ENCODE measurements around the gene RNASEL. TPM values are rescaled to one million over a fixed set of nuclear protein-coding genes. Genes with fewer than 3 reads are reported as not detected.

The RNASEL gene
- total and polyA plus RNA-seq, 9 of the 15 experiments (the other 6 are each of a cell fraction or from before 2014, with no cell fraction given) = 4.3 to 11.1 (median 7.2) TPM

DNA sequence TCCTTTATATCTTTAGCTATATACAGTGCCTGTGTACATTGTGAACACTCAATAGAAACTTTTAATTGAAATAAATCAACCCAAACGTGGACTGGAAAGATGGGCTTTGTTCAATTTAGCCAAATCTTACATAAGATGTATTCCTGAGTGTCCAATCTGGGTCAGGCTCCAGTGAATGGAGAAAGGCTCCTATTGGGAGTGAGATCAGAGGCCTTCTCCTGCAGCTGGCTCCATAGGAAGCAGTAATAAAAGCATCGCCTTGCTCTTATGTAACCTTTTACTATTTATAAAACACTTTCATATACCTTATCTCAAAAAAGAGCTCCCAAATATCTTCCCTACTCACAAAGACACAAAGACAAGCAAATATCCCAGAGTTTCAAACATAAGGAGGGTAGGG, 40.0 kb upstream of the RNASEL start:
- H3K27me3 ChIP-seq (ENCODE audit: control insufficient read depth in 2 of 2, insufficient read depth in 2 of 2, low read length in 2 of 2) = peaks cover 11 to 29% of the 10 kb centered on the region in 2 experiments
- no peaks in the 10 kb centered on the region for H3K9me1 ChIP-seq (ENCODE audit: control insufficient read depth, insufficient read depth, low read length)
- H3K27ac ChIP-seq (ENCODE audit: extremely low read depth, low read depth, low read length) = no peak overlapping the region
- no peaks in the 10 kb centered on the region for H3K79me2 ChIP-seq (ENCODE audit: control insufficient read depth, insufficient read depth, low read length)
- DNase-seq (ENCODE audit: extremely low read depth in 1 of 4, low spot score in 3 of 4) (no peak), ATAC-seq (no peak), FAIRE-seq (no peak)
- no peak overlapping the region for H3K4me2 ChIP-seq (ENCODE audit: insufficient read depth, low read length)
- BruUV-seq (replicated peaks) = no TSS peak
- no peaks in the 10 kb centered on the region for H3K9me3 ChIP-seq (replicated peaks; ENCODE audit: control insufficient read depth, insufficient read depth, low read depth, low read length)
- H3K4me3 ChIP-seq = no peak overlapping the region
- H3K36me3 ChIP-seq (ENCODE audit: control insufficient read depth, insufficient read depth, low read length) = no peaks in the 10 kb centered on the region
- 6% methylated on average over 2 of the region's 2 CpGs for WGBS (ENCODE audit: insufficient coverage, low coverage, missing lambda C conversion rate)
- CTCF ChIA-PET (ENCODE audit: low intra/inter-chr PET ratio) = no interaction called here
- no peaks in the 10 kb centered on the region for H4K20me1 ChIP-seq (replicated peaks; ENCODE audit: control insufficient read depth, insufficient read depth, low read length)
- POLR2A ChIA-PET = interaction anchor here (0.7 to 2.1 kb wide), 5 partner anchors 8 to 57 kb away, joined by 3 to 6 read pairs (median 3); no protein-coding TSS in a partner anchor
- intact Hi-C loops (cut with micrococcal nuclease) (no loop called here), in situ Hi-C loops (cut with MboI) (no loop called here)
- no peaks in the 10 kb centered on the region; a peak in 1 of 5 replicates for H3K4me1 ChIP-seq (replicated peaks in 1 of 2; ENCODE audit: control insufficient read depth in 2 of 2, insufficient read depth in 2 of 2, low read length in 2 of 2)
- H2AFZ ChIP-seq (ENCODE audit: low read depth, low read length) = no peak overlapping the region
- H3K9ac ChIP-seq (ENCODE audit: insufficient read depth in 1 of 2, low read depth in 2 of 2, low read length in 2 of 2) = no peak overlapping the region
- TF ChIP-seq ZNF699 (CRISPR knock-in tag; IDR thresholded peaks at IDR 0.05; ENCODE audit: insufficient replicate concordance) = no peak
- TF ChIP-seq ZNF3 (CRISPR knock-in tag; IDR thresholded peaks at IDR 0.05) = no peak
- TF ChIP-seq CAMTA2 (CRISPR knock-in tag; conservative IDR thresholded peaks at IDR 0.05) = no peak
- TF ChIP-seq ZNF408 (CRISPR knock-in tag; IDR thresholded peaks at IDR 0.05; ENCODE audit: low read depth) = no peak
- TF ChIP-seq ZNF76 (CRISPR knock-in tag; IDR thresholded peaks at IDR 0.05; ENCODE audit: borderline replicate concordance) = no peak
- no peak for TF ChIP-seq ZBTB9 (CRISPR knock-in tag; IDR thresholded peaks at IDR 0.05)

Data from K562 (cell line).